Measurements from ENCODE around the gene LPAR2.

GRCh38 chr19:19613506-19613905, 14.5 kb downstream of the LPAR2 start:
- TF ChIP-seq CTCF (conservative IDR thresholded peaks at IDR 0.05; ENCODE audit: low read length) (no peak), EZH2phosphoT487 (IDR thresholded peaks at IDR 0.05; ENCODE audit: borderline replicate concordance) (no peak)
